Uterus (tissue), 2 donors: Measurements from ENCODE around the gene VARS2.

Experiments used
- POLR2A ChIP-seq, 2 donors: fragments of 450-650 bp; IDR thresholded peaks; one replicate each; pipeline ENCODE4 v1.6.1; 2016; ENCODE audit warnings: antibody characterized with exemption in 2 of 2, mild to moderate bottlenecking in 1 of 2, moderate library complexity in 1 of 2
- TF ChIP-seq, protein P1 (sequence below), 4 experiments: fragments of 200-600 bp in 2 of 4; fragments of 450-650 bp in 2 of 4; sonication (generic) in 2 of 4; IDR thresholded peaks; one replicate each; pipeline ENCODE4 v1.5.1; 2016 to 2019; ENCODE audit warnings: antibody characterized with exemption in 4 of 4, mild to moderate bottlenecking in 2 of 4, moderate library complexity in 1 of 4

DNA sequence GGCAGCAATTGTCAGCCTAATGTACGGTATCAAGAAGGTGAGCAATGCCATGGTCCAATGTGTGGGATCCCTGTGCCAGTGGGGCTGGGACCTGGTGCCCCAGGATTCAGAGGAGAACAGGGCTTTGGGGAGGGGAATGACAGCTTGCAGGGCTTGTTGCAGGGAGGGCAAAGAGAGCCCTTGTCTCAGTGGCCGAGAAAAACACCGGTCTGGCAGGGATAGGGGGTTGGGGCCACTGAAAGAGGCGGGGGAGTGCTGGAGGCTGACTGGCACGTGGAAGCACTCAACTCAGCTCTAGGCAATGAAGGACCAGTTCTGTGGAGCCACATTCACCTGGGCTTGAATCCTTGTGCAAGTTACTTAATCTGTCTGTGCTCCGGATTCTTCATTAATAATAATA lies 23.2 kb downstream of the VARS2 start:
- TF ChIP-seq, protein P1, sequence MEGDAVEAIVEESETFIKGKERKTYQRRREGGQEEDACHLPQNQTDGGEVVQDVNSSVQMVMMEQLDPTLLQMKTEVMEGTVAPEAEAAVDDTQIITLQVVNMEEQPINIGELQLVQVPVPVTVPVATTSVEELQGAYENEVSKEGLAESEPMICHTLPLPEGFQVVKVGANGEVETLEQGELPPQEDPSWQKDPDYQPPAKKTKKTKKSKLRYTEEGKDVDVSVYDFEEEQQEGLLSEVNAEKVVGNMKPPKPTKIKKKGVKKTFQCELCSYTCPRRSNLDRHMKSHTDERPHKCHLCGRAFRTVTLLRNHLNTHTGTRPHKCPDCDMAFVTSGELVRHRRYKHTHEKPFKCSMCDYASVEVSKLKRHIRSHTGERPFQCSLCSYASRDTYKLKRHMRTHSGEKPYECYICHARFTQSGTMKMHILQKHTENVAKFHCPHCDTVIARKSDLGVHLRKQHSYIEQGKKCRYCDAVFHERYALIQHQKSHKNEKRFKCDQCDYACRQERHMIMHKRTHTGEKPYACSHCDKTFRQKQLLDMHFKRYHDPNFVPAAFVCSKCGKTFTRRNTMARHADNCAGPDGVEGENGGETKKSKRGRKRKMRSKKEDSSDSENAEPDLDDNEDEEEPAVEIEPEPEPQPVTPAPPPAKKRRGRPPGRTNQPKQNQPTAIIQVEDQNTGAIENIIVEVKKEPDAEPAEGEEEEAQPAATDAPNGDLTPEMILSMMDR (IDR thresholded peaks at IDR 0.05): no peak
- no peak for TF ChIP-seq POLR2A (IDR thresholded peaks at IDR 0.05)
